A204.1 (cell line): ENCODE results near the gene EPHA3.

Experiments used
- FAIRE-seq: peaks from 2 replicates; lab custom pipeline; 2012; peaks lifted over from hg19 to GRCh38; lab: Jason Lieb, UNC

Gene EPHA3

GRCh38 chr3:89232155-89232554 is 124.7 kb downstream of the EPHA3 start:
- FAIRE-seq: no peak

DNA sequence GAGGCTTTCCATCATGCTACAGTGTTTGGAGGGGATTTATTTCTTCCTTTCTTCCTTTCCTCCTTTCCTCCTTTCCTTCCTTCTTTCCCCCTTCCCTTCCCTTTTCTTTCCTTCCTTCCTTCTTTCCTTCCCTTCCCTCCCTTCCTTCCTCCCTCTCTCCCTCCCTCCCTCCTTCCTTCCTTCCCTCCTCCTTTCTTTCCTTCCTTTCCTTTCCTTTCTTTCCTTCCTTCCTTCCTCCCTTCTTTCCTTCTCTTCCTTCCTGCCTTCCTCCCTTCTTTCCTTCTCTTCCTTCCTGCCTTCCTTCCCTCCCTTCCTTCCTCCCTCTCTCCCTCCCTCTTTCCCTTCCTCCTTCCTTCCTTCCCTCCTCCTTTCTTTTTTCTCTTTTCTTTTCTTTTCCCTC is 127.2 kb downstream of the EPHA3 start:
- FAIRE-seq: no peak

DNA sequence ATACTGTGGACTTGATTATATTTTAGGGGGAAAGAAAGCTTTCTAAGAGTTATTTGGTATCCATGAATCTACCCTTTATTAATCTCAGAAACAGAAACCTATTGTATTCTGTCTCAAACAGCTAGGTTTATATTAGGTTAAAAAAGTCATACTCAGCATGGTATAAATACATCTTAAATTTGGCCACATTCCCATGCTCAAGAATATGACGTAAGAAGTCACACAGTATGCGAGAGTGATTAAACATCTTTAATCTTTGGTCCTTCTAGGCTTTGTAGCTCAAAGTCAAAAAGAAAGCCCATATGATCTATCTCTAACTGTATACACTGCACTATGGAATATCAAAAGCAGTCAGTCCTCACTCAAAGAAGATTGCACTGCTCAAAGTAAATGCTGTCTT is 131.4 kb downstream of the EPHA3 start:
- FAIRE-seq: no peak

GRCh38 chr3:89239774-89240173 is 132.4 kb downstream of the EPHA3 start:
- FAIRE-seq: no peak

GRCh38 chr3:89245612-89246011 is 138.2 kb downstream of the EPHA3 start:
- no peak for FAIRE-seq

- FAIRE-seq: no peak
These were observed 138.9 kb downstream of the EPHA3 start for GRCh38 chr3:89246326-89246725.

GRCh38 chr3:89250742-89251141 is 143.3 kb downstream of the EPHA3 start:
- FAIRE-seq: no peak

DNA sequence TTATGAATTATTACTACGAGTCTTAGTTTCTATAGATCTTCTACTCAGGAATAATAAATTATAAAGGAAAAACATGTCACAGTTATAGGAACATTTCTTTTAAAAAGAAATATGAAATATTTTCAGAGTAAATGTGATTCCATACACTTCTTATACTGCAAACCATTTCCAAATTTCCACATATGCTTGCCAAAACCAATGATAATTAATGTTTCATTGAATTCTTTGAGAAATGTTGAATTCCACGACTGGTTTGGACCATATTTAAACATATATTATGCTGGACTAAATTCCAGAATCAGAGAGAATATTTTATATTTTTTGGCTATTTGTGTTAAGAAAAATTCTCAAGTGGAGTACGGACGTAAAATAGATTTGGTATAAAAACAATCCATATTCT is 144.6 kb downstream of the EPHA3 start:
- peak; percentile 44 for FAIRE-seq

DNA sequence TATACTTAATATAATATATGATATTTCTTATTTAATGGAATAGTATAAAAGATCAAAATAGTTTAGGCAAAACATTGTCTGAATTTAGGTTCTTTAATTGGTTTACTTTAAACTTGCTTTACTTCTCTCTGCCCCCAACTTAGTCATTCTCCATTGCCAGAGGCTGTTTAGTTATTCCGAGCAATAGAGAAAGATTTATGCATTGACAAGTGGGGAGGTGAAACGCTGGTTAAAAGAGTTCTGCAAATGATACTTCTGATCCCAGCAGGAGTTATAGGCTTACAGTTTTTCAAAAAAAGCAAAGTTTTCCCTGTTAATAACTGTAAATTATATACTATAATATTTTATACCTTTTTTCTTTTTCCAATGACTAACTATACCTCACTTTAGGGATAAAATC is 145.4 kb downstream of the EPHA3 start:
- no peak for FAIRE-seq

DNA sequence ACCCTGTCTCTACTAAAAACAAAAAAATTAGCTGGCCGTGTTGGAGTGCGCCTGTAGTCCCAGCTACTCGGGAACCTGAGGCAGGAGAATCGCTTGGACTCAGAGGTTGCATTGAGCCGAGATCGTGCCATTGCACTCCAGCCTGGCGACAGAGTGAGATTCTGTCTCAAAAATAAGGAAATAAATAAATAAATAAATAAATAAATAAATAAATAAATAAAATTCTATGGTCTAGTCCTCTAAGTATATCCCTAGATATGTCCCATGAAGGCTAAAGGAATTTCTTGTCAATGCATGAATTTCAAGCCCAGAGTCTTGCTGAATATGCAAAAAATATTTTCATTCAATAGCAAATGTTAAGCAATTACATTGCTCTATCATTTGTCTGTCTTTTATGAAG is 149.0 kb downstream of the EPHA3 start:
- FAIRE-seq: no peak

DNA sequence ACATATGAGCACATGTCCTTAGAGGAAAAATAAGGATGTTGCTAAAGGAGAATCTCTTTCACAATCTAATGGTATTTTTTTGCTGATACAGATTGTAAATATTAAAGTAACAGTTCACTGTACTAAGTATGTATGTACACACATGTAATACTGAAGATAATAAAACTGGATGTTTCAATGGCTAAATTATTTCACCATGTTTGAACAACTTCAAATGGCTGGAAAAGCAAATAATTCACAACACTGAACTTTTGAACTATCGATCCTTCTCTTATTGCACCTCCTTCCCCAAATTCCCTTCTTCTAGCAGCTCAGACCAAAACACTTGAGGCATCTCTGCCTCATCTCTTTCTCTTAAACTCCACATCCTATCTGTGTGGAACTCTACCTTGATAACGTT is 149.5 kb downstream of the EPHA3 start:
- FAIRE-seq: no peak

DNA sequence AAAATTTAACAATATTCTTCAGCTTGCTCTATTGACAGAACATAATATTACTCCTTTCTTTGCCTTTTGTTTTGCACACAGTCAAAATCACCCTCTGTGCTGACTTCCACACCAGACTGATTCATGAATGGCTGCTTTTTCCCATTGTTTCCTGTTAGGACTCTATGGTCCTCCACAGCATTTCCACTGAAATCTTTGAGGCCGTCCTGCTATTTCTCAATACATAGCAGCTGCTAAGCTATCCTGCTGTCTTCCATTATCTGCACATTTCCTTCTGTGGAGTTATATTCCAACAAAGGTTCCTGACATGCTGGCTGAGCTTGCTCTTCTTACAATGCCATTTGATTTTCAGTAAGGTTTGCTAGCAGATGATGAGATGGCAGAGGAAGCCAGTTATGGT is 153.3 kb downstream of the EPHA3 start:
- FAIRE-seq: no peak

- FAIRE-seq: no peak
These were observed 154.3 kb downstream of the EPHA3 start for GRCh38 chr3:89261673-89262072.

DNA sequence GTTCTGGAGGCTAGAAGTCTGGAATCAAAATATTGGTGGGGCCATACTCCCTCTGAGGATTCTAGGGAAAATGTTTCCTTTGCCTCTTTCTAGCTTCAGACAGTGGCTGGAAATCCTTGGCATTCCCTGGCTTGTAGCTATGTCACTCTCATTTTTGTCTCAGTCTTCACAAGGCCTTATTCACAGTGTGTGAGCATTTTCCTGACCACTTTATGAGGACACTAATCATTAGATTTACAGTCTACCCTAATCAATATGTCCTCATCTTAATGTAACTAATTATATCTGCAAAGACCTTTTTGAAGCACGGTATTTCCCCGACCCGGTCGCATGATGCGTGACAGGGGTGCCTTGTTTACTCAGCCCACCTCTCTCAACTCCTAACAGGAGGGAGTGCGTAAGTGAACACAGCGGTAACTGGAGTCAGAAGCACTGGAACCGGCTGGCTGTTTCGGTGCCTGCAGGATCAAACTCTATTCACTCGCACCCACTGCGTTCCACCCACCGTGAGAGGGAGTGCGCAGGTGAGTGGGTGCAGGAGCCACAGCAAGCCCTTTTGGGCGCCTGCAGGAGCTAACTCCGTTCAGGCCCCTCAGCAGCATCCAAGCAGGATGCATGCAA is 155.0 kb downstream of the EPHA3 start:
- FAIRE-seq: no peak

GRCh38 chr3:89264037-89264560 is 156.7 kb downstream of the EPHA3 start:
- no peak for FAIRE-seq

DNA sequence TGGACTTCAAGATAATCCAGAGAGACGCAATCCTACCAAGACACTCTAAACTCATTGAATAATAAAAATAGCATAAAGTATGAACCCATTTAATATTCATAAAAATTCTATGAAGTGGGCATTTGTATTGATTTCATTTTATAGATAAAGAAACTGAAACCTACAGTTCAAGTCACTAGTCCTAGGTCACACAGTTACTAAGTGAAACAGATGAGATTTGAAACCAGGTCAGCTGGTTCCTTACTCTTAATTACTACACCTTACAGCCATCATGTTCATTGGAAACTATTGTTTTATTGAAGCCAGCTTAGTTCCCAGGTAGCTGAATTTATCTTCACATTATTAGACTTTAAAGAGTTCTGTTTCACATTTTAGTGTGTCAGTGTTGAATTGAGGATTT is 158.7 kb downstream of the EPHA3 start:
- no peak for FAIRE-seq

DNA sequence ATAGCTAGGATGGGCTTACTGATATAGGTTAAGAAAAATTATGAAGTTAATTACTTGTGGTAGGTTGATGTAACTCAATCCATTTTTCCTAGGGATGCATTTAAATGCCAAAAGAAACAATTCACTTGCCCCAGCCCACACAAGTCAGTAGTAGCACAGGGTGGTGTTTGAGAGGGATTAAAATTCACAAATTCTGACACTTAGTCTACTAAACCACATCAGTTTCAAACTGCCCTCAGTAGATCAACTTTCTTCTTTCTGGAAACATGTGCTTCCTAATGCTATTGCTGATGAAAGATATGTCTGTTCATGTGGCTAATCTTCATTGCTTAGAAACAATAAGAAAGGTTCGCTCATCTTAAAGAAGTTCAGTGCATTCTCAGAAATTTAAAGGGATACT is 160.6 kb downstream of the EPHA3 start:
- FAIRE-seq: no peak

- FAIRE-seq: no peak
These were observed 162.8 kb downstream of the EPHA3 start for GRCh38 chr3:89270201-89270600.

DNA sequence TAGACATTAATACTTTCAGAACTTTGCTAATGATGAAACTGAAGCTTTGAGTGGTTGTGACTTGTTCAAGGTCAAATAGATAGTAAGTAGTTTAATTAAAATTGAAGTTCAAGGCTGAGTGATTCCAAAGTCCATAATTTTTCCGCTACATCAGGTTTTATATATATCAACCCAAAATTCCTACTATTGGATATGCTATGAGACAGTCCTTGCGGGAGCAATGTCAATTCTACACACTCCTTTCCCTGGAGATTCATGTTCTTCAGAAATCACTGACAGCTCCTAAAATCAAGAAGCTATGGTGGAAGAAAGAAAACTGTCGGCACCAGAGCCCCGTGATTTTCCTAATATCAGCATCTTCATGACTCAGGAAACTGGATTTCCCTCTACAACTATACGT is 167.6 kb downstream of the EPHA3 start:
- FAIRE-seq: no peak

- no peak for FAIRE-seq
These were observed 168.7 kb downstream of the EPHA3 start for GRCh38 chr3:89276116-89276515.

DNA sequence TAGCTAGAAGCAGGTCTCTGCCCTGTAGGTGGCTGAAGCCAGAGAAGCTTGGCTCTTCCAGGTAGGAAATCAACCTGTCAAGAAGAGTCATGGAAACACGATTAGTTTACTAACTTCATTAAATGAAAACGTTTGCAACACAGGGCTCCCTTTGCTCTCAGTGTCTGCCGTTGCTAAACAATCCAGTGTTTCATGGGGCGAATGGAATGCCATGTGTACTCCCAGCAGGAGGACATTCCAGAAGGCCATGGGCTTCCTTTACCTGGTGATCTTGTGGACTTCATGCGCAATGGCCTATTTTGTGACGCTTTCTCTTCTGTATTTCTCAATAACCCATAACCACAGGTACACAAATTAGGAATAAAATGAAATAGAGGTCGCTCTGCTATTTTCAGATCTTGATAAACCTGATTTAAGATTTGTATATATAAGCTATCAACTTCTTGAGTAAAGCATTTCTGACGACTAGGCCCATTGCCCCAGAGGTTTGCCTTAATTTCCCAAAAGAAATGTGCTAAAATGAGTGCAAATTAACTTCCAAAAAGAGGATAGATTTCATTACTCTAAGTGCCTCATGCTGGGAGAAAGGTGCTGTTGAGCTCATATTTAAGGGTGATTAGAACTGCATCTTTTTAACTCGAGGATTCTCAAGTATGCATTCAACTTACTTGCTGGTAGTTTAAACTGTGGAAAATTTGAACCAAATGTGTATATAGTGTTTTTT is 171.0 kb downstream of the EPHA3 start:
- FAIRE-seq: no peak

- no peak for FAIRE-seq
These were observed 172.9 kb downstream of the EPHA3 start for GRCh38 chr3:89280301-89280700.

GRCh38 chr3:89280822-89281365 is 173.5 kb downstream of the EPHA3 start:
- FAIRE-seq: peak; percentile 19
